ENCODE measurements around the gene DGKD.
"Not testable (repeated sequence)": the region's sequence is repeated elsewhere in the genome, so short reads cannot be mapped to it uniquely, and the experiment has no call there.

The DGKD gene

DNA sequence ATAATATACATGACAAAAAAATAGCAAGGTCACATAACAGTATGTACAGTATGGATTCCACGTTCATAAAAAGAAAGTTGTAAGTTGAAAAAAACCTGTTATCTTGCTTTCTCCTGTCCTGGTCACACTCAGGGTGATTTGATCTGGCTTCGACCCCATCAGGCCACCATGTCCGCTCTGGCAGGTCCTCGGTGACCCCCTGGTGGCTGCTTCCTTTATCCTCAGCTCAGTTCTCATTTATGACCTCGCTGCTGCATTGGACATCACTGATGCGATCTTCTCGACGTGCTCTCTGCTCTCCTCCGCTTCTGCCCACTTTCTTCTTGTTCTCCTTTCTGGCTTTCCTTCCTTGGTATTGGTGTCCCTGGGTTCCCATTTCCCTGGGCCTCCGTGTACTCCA lies 29.7 kb downstream of the DGKD start:
- DNase-seq (ENCODE audit: low read depth in 3 of 3, low spot score in 1 of 3) = no peak

DNA sequence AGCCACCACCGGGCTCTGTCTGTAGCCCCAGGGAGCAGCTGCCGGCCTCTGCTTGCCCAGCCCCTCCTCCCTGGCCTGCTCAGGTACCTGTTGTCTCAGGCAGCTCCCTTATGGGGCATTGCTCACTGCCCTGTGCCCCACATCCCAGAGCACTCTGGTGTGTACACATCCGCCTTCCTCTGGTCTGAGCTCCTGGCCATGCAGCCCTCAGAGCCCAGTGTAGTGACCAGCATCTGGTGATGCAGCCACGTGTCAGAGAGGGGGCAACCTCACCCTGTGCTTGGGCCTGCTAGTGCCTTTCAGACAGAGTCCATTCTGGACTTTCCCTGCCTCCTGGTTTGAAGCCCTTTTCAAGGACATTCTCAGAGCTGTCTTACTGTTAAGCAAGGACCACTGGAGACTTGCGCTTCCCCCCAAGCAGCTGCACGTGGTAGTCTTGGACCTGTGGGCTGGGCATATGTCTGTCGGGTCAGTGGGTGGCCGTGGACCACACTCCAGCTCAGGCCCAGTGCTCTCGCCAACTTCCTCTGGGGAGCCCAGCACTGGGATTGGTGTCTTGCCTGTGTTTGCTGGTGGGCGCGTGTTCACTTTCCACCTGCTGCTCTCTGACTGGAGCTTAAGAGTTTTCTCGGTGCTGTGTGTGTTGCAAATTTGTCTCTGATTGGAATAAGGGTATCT lies 30.7 kb downstream of the DGKD start:
- no peak for DNase-seq (ENCODE audit: low read depth in 3 of 3, low spot score in 1 of 3)

DNA sequence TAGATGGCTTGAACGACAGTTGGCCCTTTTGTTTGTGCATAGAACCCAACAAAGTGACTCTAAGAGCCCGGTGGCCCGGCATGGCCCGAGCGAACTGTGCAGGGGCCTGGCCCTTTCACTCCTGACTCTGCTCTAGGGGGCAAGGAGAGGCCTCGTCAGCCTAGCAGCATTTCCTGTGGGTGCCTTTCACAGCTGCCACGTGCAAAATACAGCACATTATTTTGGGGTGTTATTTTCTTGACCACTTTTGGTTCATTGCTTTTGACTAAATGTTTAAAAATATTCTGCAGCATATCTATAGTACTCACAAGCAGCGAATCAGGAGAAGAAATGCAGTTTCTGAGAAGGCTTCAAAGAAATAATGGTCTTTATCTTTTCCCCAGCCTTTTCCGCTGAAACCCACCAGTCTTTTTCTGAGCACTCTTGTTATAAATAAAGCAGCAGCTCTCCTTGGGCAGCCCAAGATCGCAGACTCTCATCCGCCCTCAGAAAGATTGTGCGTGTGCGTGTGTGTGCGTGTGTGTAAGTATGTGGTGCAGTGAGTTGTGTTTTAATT lies 31.3 kb downstream of the DGKD start:
- no peak for DNase-seq (ENCODE audit: low read depth in 3 of 3, low spot score in 1 of 3)

DNA sequence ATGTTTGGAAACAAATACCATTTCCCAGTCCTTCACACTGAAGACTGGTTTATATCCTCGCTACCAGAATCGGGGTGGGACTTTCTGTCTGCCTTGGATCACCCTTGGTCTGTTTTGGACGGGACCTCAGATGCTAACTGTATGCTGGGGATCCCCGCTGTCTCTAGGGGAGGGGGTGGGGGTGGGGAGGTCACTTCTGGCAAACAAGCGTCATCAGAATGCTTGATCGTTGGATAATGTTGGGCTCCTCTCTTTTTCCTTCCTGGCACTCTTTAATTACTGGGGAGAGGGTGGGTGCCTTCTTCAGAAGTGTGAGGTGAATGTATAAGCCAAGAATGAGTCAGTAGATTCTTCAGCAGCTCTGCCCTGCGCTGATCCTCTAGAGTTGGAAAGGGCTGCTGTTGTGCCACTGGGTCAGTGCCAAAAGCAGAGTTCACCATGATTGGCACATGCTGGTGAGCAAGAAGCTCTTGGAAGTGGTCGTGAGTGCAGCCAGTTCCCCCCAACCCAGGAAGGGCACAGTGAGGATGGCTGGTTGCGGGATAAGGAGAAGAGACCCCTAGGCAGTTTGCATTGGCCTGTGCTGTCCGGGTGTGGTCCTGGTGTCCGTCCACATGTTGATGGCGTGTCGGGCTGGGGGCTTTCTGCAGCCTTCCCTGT lies 32.2 kb downstream of the DGKD start:
- DNase-seq (ENCODE audit: low read depth in 3 of 3, low spot score in 1 of 3) = no peak

DNA sequence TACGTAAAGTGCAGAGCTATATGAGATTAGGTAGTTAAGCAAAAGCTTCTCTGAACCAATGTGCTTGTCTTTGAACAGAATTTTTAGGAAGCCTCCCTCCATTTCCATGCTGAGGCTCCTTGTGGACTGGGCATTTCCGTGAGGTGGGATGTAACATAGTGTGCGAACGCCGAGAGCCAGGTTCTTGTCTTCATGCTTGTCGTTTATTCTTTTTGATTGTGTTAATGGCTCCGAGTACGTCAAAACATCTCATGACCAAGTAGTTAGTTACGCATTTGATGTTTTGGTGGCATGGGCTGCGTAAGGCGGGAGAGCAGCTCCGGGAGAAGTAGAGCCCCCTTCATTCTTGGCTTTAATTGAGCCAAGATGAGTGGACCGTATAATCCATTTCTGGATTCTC lies 32.9 kb downstream of the DGKD start:
- DNase-seq (ENCODE audit: low read depth in 3 of 3, low spot score in 1 of 3) = no peak

DNA sequence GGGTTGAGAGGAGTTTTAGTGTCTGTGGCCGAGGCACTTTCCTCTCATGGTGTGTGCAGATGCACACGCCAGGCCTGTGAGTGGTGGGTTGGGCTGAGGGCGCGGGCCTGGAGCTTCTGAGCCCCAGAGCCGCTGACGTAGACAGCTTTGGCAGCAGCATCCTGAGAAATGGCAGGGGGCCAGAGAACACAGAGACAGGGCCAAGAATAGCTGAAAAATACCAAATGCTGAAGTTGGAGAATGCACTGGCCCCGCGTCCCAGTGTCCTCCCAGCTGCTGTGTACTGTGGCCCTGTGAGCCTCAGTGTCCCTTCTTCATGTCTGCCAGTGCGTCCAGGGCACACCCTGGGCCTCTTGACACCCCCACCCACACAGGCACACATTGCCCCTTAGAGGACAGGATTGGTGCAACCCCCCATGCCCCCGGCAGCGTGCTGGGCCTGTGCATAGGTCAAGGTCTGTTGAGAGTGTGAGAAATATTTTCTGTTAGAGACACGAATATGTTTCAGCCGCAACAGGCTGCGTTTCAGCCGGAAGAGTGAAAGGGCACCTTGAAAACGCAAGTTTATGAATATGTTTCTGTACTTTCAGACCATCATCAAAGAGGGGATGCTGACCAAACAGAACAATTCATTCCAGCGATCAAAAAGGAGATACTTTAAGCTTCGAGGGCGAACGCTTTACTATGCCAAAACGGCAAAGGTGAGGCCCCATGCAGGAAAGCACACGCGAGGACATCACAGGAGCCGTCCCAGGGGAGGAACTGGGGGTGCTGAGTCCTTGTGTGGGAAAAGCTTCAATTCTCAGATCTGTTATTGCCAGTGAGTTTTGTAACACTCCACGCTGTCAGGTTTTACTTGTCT lies 33.6 kb downstream of the DGKD start:
- DNase-seq (ENCODE audit: low read depth in 3 of 3, low spot score in 1 of 3) = no peak

DNA sequence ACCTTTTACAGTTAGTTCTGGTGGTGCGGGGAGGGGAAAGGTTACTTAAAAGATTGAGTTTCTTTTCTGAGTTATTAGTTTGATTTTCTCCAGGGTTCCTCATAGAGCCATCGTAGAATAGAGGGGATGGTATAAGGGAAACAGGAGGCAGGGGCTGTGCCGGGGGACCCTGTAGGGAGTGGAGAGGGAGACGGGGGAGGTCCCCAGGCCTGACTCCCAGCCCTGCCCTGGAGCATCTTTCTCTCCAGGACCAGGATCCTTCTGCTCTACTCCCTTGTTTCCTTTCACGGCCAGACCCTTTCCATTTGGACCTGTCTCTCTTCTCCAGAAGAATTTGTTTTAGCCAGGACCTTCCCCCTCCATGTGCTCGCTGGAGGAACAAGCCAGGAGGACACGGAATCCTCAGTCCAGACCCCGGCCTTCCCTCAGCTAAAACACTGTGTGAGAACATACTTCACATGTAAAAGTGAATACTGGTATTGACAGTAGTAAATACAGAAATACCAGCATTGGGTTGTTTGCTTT lies 35.4 kb downstream of the DGKD start:
- DNase-seq (ENCODE audit: low read depth in 3 of 3, low spot score in 1 of 3) = no peak

DNA sequence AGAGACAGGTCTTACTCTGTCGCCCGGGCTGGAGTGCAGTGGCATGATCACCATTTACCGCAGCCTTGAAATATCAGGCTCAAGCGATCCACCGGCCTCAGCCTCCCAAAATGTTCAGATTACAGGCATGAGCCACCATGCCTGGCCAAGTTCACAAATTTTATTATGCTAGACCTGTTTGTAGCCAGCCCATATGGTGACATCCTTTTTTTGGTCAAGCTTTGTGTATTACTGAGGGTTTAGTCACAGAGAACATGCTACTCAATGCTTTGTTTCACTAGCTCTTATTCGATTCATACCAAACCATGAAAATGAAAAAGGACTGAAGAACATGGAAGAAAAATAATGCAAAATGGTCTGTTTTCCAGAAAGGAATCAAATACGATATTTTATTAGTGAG lies 41.4 kb downstream of the DGKD start:
- no peak for DNase-seq (ENCODE audit: low read depth in 3 of 3, low spot score in 1 of 3)

DNA sequence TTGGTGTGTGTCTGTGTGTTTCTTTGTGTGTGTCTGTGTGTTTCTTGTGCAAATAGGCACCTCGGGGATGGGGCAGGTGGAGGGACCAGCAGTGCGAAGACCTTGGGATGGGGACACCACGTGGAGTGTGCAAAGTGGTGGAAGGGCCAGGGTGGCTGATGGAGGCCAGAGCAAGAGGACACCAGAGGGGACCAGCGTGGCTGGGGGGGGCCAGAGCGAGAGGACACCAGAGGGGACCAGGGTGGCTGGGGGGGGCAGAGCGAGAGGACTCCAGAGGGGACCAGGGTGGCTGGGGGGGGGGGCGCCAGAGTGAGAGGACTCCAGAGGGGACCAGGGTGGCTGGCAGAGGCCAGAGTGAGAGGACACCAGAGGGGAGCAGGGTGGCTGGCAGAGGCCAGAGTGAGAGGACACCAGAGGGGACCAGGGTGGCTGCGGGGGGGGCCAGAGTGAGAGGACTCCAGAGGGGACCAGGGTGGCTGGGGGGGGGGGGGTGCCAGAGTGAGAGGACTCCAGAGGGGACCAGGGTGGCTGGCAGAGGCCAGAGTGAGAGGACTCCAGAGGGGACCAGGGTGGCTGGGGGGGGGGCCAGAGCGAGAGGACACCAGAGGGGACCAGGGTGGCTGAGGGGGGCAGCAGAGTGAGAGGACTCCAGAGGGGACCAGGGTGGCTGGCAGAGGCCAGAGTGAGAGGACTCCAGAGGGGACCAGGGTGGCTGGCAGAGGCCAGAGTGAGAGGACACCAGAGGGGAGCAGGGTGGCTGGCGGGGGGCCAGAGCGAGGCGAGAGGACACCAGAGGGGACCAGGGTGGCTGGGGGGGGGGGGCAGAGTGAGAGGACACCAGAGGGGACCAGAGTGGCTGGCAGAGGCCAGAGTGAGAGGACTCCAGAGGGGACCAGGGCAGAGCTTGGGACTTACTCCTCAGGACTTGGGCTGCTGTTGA lies 42.7 kb downstream of the DGKD start:
- DNase-seq (ENCODE audit: low read depth in 3 of 3, low spot score in 1 of 3) = not testable (repeated sequence)

DNA sequence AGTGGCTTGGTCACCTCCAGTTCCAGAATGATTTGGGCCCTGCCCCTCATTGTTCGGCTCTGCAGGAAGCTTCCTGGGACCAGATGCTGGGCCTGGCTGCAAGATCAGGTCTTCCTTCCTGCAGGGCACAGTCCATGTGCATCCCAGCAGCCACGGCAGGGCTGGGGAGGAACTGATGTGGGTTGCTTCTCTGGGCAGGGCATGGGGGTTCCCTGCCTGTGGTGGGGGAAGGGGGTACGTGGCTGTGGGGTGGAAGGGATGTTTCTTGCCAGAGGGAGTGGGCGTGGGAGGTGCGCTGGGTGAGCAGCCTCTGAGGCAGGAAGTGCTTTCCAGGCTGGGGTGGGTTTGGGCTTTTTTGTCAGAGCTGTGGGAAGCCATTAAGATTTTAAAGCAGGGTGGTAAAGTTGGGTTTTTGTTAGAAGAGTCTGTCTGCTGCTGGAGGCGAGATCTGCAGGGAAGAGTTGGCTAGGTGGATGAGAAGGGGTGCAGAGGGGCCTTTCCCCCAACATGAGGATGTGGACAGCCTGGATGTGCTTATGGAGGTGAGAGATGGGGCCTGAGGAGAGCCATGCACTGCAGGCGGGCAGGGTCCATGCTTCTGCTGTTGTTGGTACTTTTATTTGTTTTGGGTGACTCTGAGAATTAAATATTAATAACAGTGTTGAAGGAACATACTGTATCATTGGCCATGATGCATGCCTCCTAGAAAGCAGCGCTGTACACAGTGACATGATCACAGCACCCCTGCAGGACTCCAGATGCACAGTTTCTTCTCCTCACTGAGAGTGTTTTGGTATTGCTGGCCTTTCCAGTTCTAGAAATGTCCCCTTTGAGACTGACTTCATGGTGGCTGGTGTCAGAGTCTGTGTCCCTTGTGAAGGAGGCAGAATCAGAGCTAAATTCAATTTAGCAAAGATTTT lies 45.3 kb downstream of the DGKD start:
- DNase-seq (ENCODE audit: low read depth in 3 of 3, low spot score in 1 of 3) = no peak

DNA sequence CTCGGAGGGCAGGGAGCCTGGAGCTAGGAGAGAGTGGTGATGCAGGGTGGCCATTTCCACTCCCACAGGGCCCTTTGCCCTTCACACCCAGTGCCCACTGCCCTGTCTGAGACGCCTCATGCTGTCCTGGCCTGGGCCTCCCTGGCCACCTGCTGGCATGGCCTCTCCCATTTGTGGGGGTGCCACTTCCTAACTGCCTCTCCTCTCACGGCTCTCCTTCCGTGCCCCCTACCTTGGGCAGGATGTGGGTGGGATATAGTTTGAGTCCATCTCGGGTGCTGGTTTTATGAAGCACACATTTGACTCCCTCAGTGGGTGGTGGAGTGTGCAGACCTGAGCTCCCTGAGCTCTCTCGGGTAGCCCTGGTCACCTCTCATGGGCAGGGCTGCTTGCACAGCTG lies 46.0 kb downstream of the DGKD start:
- DNase-seq (ENCODE audit: low read depth in 3 of 3, low spot score in 1 of 3) = no peak

DNA sequence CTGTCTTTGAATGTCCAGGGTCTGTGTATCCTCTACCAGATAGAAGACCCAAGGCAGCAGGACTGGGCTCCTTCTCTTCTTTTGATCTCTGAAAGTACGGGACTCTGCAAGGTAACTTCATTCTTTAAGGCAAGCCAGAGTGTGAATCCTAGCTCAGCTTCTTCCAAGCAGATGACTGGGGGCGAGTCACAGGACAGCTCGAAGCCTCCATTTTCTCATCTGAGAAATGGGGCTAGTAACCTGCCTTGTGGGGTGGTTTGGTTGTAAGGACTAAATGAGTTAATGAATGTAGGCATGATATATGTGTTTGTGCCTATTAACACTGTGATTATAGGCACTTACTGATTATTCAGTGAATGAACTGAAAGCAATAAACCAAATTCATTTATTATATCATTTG lies 46.7 kb downstream of the DGKD start:
- DNase-seq (ENCODE audit: low read depth in 3 of 3, low spot score in 1 of 3) = no peak

DNA sequence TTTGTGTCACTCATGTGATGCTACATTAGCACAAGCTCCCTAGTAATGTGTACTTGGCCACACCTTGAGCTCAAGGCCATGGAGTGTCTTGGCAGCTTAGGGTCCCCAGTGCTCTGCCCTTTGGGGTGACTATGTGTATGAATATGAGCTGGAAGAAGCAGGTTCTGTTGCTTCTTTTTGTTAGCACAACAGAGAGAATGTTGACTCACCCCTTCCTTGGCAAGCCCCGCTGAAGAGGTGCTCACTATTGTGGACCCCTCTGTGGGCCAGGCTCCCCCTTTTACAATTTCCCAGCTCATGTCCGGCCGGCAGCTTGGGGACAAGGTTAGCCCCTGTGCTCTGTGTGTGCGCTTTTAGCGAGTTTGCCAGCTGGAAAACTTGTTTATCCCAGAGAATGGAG lies 48.1 kb downstream of the DGKD start:
- DNase-seq (ENCODE audit: low read depth in 3 of 3, low spot score in 1 of 3) = no peak

DNA sequence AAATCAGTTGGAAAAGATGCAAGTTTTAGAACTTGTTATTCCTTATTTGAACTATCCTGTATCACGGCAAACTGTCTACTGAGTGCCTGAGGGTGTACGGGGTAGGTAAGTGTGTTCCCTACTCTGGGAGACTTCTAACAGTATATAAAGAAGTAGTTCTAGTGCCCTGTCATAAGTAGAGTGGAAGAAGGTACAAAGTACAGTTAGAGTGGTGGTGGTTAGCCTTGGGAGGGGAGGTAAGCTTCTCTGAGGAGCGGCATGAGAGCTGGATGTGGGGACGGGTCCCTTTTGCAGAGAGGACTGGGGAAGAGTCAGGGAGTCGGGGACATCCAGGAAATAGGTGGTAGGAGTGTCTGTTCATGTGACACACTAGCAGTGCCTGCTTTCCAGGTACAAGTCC lies 48.5 kb downstream of the DGKD start:
- no peak for DNase-seq (ENCODE audit: low read depth in 3 of 3, low spot score in 1 of 3)

DNA sequence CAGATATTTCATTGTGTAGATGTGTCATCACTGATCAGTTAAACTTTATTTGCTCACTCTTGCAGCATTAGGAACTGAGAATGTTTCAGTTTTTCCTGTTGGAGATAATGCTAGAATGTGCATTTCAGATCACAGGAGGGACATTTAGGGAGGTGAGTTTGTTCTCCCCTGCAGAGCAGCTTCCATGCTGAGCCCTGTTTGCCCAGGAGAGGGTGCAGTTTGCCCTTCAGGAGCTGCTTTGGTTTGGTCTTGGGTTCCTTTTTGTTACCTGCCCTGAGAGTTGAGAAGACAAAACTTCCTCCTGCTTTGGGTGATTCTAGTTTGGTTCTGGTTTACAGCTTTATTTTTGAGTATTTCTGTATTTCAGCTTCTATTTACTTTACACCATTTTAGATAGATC lies 49.9 kb downstream of the DGKD start:
- peak; percentile 33 to 51 (median 45) for DNase-seq (ENCODE audit: low read depth in 3 of 3, low spot score in 1 of 3)

DNA sequence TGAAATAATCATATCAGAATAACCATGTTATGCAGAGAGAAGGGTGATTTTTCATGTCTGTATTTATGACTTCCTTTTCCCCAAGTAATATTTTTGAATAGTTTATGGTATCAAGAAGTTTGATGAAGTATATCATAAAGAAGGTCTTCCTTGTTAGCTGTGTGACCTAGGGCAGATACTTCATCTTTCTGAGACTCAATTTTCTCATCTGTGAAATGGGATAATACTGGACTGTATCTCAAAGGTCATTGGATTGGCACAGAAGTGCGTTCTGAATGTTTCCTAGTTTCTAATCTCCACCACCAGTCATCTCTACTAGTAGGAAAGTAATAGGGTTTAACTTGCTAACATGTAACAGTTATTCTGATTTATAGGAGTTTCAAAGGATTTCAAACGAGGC lies 52.6 kb downstream of the DGKD start:
- no peak for DNase-seq (ENCODE audit: low read depth in 3 of 3, low spot score in 1 of 3)

DNA sequence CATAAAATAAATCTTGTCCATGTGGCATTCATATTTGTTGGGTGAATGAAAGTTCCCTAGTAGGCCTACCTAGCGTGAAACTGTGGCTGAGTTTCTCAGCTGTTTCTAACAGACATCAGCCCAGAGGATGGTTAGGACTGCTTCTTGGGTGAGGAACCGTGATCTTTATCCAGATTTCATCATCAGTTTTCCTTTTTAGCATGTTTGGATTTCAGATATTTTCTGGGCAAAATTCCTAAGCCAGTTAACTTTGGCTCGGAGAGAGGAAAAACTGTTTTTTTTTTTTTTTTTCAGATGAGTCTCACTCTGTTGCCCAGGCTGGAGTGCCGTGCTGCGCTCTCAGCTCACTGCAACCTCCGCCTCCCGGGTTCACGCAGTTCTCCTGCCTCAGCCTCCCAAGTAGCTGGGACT lies 53.5 kb downstream of the DGKD start:
- DNase-seq (ENCODE audit: low read depth in 3 of 3, low spot score in 1 of 3) = no peak

DNA sequence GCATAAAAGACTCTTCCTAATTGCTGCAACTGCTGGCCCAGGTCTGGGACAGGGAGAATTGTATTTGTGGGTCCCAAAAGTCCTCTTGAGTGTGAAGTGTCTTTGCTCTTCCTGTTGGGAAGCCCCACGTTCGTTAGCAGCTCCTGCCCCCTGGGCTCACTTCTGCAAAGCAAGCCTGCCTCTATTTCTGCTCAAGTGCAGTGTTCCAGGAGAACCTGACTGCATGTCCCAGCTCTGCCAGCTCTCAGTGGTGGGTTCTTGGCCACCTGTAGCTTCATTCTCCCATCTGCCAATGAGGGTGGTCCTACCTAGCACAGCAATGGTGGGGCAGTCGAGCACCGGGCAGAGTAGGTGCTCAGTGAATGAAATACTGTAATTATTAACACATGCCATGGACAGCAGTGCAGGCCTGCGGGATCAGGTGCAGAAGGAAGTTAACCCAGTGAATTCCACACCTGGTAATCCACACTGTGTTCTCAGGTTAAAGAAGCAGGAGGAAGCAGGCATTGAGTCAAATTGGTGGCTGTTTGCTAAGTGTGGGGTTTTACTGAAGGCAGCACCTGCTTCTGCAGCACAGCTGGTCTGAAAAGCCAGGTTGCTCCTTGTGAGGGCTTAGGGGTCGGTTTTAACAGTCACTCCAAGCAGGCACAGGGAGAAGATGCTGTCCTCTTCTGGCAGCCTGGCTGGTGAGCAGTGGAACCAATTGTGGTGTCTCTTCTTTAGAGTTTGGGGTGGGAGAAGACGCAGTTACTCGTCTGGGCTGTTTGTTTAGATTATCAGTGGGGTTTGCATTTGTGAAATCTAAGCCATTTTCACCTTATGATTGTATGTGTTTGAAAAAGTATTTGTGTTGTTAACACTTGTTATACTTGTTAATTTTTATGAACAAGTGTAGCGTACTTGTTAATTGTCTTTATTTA lies 54.3 kb downstream of the DGKD start:
- no peak for DNase-seq (ENCODE audit: low read depth in 3 of 3, low spot score in 1 of 3)

All from stimulated activated CD4-positive, alpha-beta T cell treated with anti-CD3 and anti-CD28 coated beads, TNF-alpha, amount 100 ng/mL, for 1 hour (primary cell).